HG03378 (cell line): Measurements from ENCODE around the gene TPP2.

Source experiments
- ATAC-seq: cut with Tn5 transposase; IDR thresholded peaks from one replicate; pipeline ENCODE4 v1.9.1; 2021; ENCODE audit warnings: mild to moderate bottlenecking, moderate library complexity; ENCODE audit not compliant: unreplicated experiment

Gene TPP2

DNA sequence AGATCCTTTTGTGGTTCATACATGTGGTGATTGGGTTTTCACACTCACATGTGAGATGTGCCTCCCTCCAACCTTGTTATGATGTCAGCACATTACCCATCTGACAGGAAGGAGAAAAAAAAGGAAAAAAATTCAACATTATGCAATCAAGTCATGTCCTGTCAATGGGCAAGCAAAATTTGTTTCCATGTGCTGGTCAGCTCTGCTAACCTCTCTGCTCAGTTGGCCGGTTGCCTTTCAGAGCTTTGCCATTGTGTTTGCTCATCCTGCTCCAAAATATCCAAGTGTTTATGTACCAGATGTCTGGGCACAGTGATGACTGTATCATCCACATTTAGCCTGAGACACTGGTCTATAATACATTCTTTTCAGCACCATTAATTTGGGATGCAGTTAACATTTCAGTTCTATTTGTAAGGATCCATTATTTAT is 125.0 kb downstream of the TPP2 start:
- no peak for ATAC-seq

DNA sequence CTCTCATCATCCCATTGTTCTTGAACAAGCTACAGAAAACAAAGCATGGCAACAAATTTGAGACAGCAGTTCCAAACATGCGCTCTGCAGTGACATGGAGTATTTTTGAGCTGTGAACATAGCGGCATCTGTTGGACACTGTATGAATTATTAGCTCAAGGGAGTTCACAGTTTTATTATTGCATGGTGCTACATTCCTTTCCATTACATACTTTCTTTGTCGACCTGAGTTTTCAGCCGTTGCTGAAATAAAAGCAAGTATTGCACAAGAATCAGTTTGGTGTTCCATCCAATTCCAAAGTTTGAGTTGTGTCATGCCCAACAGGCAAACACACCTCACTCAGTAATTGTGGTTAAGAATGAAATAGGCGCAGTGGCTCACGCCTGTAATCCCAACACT is 128.1 kb downstream of the TPP2 start:
- no peak for ATAC-seq

DNA sequence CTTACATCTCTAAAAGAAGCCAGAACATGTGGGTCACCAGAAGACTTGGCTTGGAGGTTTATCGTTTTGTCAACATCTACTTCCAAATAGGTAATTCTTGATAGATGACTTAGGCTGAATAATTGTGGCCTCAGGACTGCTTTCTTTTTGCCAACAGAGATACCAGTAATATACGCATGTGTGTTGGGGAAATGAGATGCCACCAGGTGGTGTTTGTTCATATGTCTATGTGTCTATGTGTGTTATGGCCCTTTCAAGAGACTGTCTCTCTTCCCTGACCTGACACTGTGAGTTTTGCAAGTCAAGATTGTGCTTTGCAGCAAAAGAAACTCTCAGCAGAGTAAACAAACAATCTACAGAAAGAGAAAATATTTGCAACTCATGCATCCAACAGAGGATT is 129.6 kb downstream of the TPP2 start:
- ATAC-seq: no peak
